A673 (cell line): Measurements from ENCODE around the gene RAB27B. TPM values are rescaled to one million over a fixed set of nuclear protein-coding genes. Genes with fewer than 3 reads are reported as not detected.

ENCODE experiments used
- BruUV-seq: library from RNA; stranded (reverse); fragments of 400-500 nt; replicated peaks from 2 replicates; lab custom pipeline; 2021; lab: Mats Ljungman, UMichigan
- CTCF ChIA-PET: fragments of 300-600 bp; sonication (Branson Sonifier 250); formaldehyde crosslinking; loops from one replicate; lab custom pipeline; 2022; ENCODE audit warnings: antibody characterized with exemption; lab: Charles Lee
- POLR2A ChIA-PET: fragments of 300-600 bp; sonication (Branson Sonifier 250); formaldehyde crosslinking; loops from one replicate; lab custom pipeline; 2022; ENCODE audit warnings: antibody characterized with exemption; ENCODE audit not compliant: low non-redundant PET; lab: Charles Lee
- DNase-seq: peaks from one replicate; pipeline ENCODE4 v3.0.0-alpha.2; 2015; ENCODE audit warnings: low spot score
- H3K27ac ChIP-seq: fragments of 200-600 bp; sonication (generic); 2 replicates; pipeline ENCODE4 v1.5.1; 2016; ENCODE audit warnings: mixed run types, low read depth, mild to moderate bottlenecking, mixed read lengths, antibody characterized with exemption, low read length; ENCODE audit not compliant: poor library complexity, severe bottlenecking
- H3K27me3 ChIP-seq: fragments of 200-600 bp; sonication (generic); replicated peaks from 2 replicates; pipeline ENCODE4 v1.6.1; 2017; ENCODE audit warnings: mixed run types, low read depth, mild to moderate bottlenecking, mixed read lengths, antibody characterized with exemption, low read length; ENCODE audit not compliant: insufficient read depth, poor library complexity
- H3K36me3 ChIP-seq: fragments of 200-600 bp; sonication (generic); 2 replicates; pipeline ENCODE4 v1.6.1; 2016; ENCODE audit warnings: mixed run types, mild to moderate bottlenecking, mixed read lengths, antibody characterized with exemption, low read length; ENCODE audit not compliant: insufficient read depth, poor library complexity, severe bottlenecking
- H3K4me1 ChIP-seq: fragments of 200-600 bp; sonication (generic); 2 replicates; pipeline ENCODE4 v1.6.1; 2017; ENCODE audit warnings: mixed run types, mild to moderate bottlenecking, mixed read lengths, antibody characterized with exemption, low read length; ENCODE audit not compliant: insufficient read depth, poor library complexity, severe bottlenecking
- H3K4me3 ChIP-seq: fragments of 200-600 bp; sonication (generic); 2 replicates; pipeline ENCODE4 v1.5.1; 2016; ENCODE audit warnings: low read depth, mixed run types, mild to moderate bottlenecking, mixed read lengths, low read length; ENCODE audit not compliant: poor library complexity, severe bottlenecking
- H3K9me3 ChIP-seq: fragments of 200-600 bp; sonication (generic); 2 replicates; pipeline ENCODE4 v1.6.1; 2016; ENCODE audit warnings: mixed run types, low read depth, mild to moderate bottlenecking, mixed read lengths, antibody characterized with exemption, low read length; ENCODE audit not compliant: poor library complexity, severe bottlenecking
- EZH2 ChIP-seq: fragments of 200-600 bp; sonication (generic); IDR thresholded peaks from 2 replicates; pipeline ENCODE4 v1.6.1; 2017; ENCODE audit warnings: borderline replicate concordance, low read depth, mild to moderate bottlenecking, mixed read lengths, antibody characterized with exemption, low read length; ENCODE audit not compliant: poor library complexity, severe bottlenecking
- intact Hi-C: fragments of 100-400 bp; cut with micrococcal nuclease; formaldehyde crosslinking; loops from one replicate; pipeline ENCODE4 v1.10.0; 2022; ENCODE audit not compliant: unreplicated experiment
- total RNA-seq: library from RNA; stranded (reverse); gene quantifications from 2 replicates; pipeline ENCODE4 v1.2.3, GENCODE V29; 2021
- TF ChIP-seq, protein P1 (sequence below): fragments of 300-800, 200-600 bp; sonication (generic); conservative IDR thresholded peaks from 2 replicates; pipeline ENCODE4 v1.5.1; 2017; ENCODE audit warnings: low read depth, mild to moderate bottlenecking, antibody characterized with exemption, low read length, moderate library complexity, mixed read lengths

RAB27B gene
- total RNA-seq, 1 experiment from 2014 or later = not detected

DNA sequence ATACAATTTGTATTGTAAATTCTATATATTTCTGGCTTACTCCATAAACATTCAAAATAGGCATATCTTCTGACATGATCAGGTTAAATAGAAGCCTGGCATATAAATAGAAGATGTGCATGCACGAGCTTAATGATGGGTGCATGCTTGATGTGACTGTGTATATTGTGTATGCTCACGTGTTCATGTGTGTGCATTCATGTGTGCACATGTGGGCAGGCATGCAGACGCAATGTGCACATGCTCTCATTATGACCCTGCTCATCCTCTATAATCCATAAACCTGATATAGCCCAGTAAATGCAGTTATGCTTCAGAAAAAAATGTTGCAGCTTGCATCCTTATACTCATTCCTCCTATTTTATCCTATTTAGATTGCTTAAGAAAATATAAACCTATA, 29.2 kb downstream of the RAB27B start:
- intact Hi-C loops = no loop called here
- Histone ChIP-seq H3K27me3 (no peaks in the 10 kb centered on the region), H3K9me3 (no peaks in the 10 kb centered on the region), H3K27ac (no peak overlapping the region), H3K4me3 (no peak overlapping the region), H3K4me1 (no peaks in the 10 kb centered on the region), H3K36me3 (no peaks in the 10 kb centered on the region)
- ChIA-PET POLR2A (no interaction called here), CTCF (no interaction called here)
- TF ChIP-seq EZH2 = no peak
- TF ChIP-seq, protein P1, sequence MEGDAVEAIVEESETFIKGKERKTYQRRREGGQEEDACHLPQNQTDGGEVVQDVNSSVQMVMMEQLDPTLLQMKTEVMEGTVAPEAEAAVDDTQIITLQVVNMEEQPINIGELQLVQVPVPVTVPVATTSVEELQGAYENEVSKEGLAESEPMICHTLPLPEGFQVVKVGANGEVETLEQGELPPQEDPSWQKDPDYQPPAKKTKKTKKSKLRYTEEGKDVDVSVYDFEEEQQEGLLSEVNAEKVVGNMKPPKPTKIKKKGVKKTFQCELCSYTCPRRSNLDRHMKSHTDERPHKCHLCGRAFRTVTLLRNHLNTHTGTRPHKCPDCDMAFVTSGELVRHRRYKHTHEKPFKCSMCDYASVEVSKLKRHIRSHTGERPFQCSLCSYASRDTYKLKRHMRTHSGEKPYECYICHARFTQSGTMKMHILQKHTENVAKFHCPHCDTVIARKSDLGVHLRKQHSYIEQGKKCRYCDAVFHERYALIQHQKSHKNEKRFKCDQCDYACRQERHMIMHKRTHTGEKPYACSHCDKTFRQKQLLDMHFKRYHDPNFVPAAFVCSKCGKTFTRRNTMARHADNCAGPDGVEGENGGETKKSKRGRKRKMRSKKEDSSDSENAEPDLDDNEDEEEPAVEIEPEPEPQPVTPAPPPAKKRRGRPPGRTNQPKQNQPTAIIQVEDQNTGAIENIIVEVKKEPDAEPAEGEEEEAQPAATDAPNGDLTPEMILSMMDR = no peak
- no TSS peak for BruUV-seq
- no peak for DNase-seq

DNA sequence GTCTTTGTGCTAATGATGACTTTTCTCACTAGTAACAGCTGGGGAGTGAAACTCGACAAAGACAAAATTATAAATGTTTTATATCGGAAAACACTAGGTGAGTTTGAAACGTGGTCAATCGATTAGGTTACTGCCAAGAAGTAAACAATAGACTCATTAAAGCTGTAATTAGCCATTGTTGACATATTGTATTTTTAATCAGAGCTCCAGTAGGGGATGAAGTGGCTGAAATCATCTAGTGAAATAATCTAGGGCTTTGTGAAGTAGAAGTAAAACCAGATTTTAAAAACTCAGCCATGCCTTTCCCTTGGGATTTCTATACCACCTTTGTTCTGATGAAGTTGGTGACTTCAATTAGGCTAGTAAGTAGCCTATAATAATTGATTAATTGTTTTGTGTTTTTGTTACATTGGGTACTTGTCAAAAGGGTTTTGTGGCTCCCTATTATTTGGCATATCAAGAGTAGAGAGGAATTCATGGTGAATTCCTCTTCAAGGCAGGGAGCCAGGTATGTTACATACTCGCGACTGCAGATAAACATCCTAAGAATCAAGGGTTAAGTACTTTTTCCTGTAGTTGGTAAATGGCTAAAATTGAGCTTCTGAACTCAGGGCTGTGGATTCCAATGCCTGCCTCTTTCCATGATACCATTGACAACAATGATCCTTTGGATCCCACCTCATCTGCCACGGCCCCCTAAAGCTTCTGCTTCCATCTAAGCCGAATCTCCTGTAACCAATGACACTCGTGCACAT, 31.6 kb downstream of the RAB27B start:
- Histone ChIP-seq H3K4me1 (no peaks in the 10 kb centered on the region), H3K4me3 (no peak overlapping the region), H3K27me3 (no peaks in the 10 kb centered on the region), H3K36me3 (no peaks in the 10 kb centered on the region), H3K27ac (no peak overlapping the region), H3K9me3 (no peaks in the 10 kb centered on the region)
- CTCF ChIA-PET = no interaction called here
- no TSS peak for BruUV-seq
- intact Hi-C loops = no loop called here
- POLR2A ChIA-PET = no interaction called here
- DNase-seq = no peak
- TF ChIP-seq, protein P1 = no peak
- no peak for TF ChIP-seq EZH2

DNA sequence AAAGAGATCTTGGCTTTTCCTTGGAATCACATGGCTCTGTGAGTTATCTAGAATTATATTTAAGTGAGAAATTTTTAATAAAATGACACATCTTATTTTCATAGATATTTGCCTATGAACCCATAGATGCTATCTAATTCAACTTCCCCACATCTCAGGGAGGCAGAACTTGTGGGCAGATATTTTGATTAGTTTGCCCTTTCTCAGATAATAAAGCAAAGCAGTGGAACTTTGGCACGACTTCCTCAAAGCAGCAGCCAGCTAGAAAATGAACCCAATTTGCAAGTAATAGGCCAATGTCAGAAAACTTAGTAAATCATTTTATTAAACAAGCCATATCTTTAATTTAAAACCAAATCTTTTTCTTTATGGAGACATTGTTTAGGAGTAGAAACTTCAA, 32.7 kb downstream of the RAB27B start:
- TF ChIP-seq, protein P1 = no peak
- CTCF ChIA-PET = no interaction called here
- BruUV-seq = no TSS peak

More for the DNA sequence above, 32.7 kb downstream of the RAB27B start:
- Histone ChIP-seq H3K36me3 (no peaks in the 10 kb centered on the region), H3K4me1 (no peaks in the 10 kb centered on the region), H3K9me3 (no peaks in the 10 kb centered on the region), H3K27ac (no peak overlapping the region), H3K27me3 (no peaks in the 10 kb centered on the region), H3K4me3 (no peak overlapping the region)
- intact Hi-C loops = no loop called here
- DNase-seq = no peak
- POLR2A ChIA-PET = no interaction called here
